Measurements from ENCODE around the gene BRINP2. TPM values are rescaled to one million over a fixed set of nuclear protein-coding genes. Genes with fewer than 3 reads are reported as not detected.

Gene BRINP2
- total RNA-seq, 1 experiment from 2014 or later: 0.24 TPM

DNA sequence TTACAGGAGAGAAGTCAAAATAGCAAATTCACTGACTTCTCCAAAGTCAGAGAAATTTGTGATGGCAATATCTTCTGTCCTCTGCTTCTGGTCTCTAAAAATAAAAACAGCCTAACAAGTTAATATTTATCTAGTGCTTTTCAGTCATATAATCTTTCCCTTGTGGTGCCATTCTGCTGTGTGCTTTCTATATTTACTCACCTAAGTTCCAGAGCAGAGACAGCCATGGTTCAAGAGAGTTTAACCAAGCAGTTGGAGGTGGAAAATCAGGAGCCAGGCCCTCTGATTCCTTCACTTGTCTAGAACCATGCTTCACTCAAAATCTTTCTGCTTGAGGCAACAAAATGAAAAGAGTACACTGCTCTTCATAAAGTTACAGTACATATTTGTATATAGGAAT lies 39.3 kb downstream of the BRINP2 start:
- no peaks in the 10 kb centered on the region for H3K4me1 Mint-ChIP-seq
- TF ChIP-seq SP1 (CRISPR knock-in tag; conservative IDR thresholded peaks at IDR 0.05) (no peak), ZNF219 (CRISPR knock-in tag; IDR thresholded peaks at IDR 0.05; ENCODE audit: borderline replicate concordance) (no peak), ATF1 (CRISPR knock-in tag; IDR thresholded peaks at IDR 0.05) (no peak), MLX (CRISPR knock-in tag; IDR thresholded peaks at IDR 0.05) (no peak), MXD4 (CRISPR knock-in tag; IDR thresholded peaks at IDR 0.05; ENCODE audit: borderline replicate concordance) (no peak), ETV6 (CRISPR knock-in tag; IDR thresholded peaks at IDR 0.05) (no peak), SOX15 (CRISPR knock-in tag; IDR thresholded peaks at IDR 0.05) (no peak), NR3C1 (CRISPR knock-in tag; conservative IDR thresholded peaks at IDR 0.05; ENCODE audit: low read depth) (no peak), RELA (CRISPR knock-in tag; IDR thresholded peaks at IDR 0.05; ENCODE audit: borderline replicate concordance) (no peak), NFE2L1 (CRISPR knock-in tag; IDR thresholded peaks at IDR 0.05) (no peak), IRF2 (CRISPR knock-in tag; IDR thresholded peaks at IDR 0.05; ENCODE audit: borderline replicate concordance, low read depth) (no peak), JUN (CRISPR knock-in tag; IDR thresholded peaks at IDR 0.05) (no peak), PRRX2 (CRISPR knock-in tag; IDR thresholded peaks at IDR 0.05) (no peak), ZNF396 (CRISPR knock-in tag; IDR thresholded peaks at IDR 0.05; ENCODE audit: borderline replicate concordance) (no peak)
- TF ChIP-seq, protein P1, sequence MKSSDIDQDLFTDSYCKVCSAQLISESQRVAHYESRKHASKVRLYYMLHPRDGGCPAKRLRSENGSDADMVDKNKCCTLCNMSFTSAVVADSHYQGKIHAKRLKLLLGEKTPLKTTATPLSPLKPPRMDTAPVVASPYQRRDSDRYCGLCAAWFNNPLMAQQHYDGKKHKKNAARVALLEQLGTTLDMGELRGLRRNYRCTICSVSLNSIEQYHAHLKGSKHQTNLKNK (CRISPR knock-in tag; IDR thresholded peaks at IDR 0.05): no peak
- TF ChIP-seq, protein P2, sequence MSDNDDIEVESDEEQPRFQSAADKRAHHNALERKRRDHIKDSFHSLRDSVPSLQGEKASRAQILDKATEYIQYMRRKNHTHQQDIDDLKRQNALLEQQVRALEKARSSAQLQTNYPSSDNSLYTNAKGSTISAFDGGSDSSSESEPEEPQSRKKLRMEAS (CRISPR knock-in tag; IDR thresholded peaks at IDR 0.05): no peak
- TF ChIP-seq, protein P3, sequence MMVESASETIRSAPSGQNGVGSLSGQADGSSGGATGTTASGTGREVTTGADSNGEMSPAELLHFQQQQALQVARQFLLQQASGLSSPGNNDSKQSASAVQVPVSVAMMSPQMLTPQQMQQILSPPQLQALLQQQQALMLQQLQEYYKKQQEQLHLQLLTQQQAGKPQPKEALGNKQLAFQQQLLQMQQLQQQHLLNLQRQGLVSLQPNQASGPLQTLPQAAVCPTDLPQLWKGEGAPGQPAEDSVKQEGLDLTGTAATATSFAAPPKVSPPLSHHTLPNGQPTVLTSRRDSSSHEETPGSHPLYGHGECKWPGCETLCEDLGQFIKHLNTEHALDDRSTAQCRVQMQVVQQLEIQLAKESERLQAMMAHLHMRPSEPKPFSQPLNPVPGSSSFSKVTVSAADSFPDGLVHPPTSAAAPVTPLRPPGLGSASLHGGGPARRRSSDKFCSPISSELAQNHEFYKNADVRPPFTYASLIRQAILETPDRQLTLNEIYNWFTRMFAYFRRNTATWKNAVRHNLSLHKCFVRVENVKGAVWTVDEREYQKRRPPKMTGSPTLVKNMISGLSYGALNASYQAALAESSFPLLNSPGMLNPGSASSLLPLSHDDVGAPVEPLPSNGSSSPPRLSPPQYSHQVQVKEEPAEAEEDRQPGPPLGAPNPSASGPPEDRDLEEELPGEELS (CRISPR knock-in tag; IDR thresholded peaks at IDR 0.05): no peak
- TF ChIP-seq, protein P4, sequence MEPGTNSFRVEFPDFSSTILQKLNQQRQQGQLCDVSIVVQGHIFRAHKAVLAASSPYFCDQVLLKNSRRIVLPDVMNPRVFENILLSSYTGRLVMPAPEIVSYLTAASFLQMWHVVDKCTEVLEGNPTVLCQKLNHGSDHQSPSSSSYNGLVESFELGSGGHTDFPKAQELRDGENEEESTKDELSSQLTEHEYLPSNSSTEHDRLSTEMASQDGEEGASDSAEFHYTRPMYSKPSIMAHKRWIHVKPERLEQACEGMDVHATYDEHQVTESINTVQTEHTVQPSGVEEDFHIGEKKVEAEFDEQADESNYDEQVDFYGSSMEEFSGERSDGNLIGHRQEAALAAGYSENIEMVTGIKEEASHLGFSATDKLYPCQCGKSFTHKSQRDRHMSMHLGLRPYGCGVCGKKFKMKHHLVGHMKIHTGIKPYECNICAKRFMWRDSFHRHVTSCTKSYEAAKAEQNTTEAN (CRISPR knock-in tag; IDR thresholded peaks at IDR 0.05): no peak
- H3K27me3 Mint-ChIP-seq (ENCODE audit: low read depth): peaks cover 52% of the 10 kb centered on the region
- H3K36me3 Mint-ChIP-seq: no peaks in the 10 kb centered on the region
- H3K4me3 Mint-ChIP-seq: no peak overlapping the region
- ChIA-PET POLR2A (no interaction called here), CTCF (no interaction called here)
- H3K9me3 Mint-ChIP-seq: no peaks in the 10 kb centered on the region
- no peak overlapping the region for H3K27ac Mint-ChIP-seq
- DNase-seq (ENCODE audit: low spot score) (no peak), ATAC-seq (no peak)

- no peak overlapping the region for H3K27ac Mint-ChIP-seq
- no peak overlapping the region for H3K4me3 Mint-ChIP-seq
- DNase-seq (ENCODE audit: low spot score) (no peak), ATAC-seq (no peak)
- CTCF ChIA-PET: no interaction called here
- POLR2A ChIA-PET: no interaction called here
- no peaks in the 10 kb centered on the region for H3K36me3 Mint-ChIP-seq
- H3K4me1 Mint-ChIP-seq: no peaks in the 10 kb centered on the region
- H3K9me3 Mint-ChIP-seq: peaks cover 4% of the 10 kb centered on the region; the same call in 1 of the 2 replicates
- peaks cover 45% of the 10 kb centered on the region for H3K27me3 Mint-ChIP-seq (ENCODE audit: low read depth)
- TF ChIP-seq ZNF281 (CRISPR knock-in tag; IDR thresholded peaks at IDR 0.05) (no peak), TCF7 (CRISPR knock-in tag; IDR thresholded peaks at IDR 0.05; ENCODE audit: low read depth) (no peak), KAT7 (CRISPR knock-in tag; IDR thresholded peaks at IDR 0.05; ENCODE audit: borderline replicate concordance) (no peak), SOX15 (CRISPR knock-in tag; IDR thresholded peaks at IDR 0.05) (no peak), ATF1 (CRISPR knock-in tag; IDR thresholded peaks at IDR 0.05) (no peak), TEAD4 (CRISPR knock-in tag; IDR thresholded peaks at IDR 0.05) (no peak), CBFB (CRISPR knock-in tag; IDR thresholded peaks at IDR 0.05; ENCODE audit: low read depth) (no peak)
- TF ChIP-seq, protein P5, sequence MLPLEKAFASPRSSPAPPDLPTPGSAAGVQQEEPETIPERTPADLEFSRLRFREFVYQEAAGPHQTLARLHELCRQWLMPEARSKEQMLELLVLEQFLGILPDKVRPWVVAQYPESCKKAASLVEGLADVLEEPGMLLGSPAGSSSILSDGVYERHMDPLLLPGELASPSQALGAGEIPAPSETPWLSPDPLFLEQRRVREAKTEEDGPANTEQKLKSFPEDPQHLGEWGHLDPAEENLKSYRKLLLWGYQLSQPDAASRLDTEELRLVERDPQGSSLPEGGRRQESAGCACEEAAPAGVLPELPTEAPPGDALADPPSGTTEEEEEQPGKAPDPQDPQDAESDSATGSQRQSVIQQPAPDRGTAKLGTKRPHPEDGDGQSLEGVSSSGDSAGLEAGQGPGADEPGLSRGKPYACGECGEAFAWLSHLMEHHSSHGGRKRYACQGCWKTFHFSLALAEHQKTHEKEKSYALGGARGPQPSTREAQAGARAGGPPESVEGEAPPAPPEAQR (CRISPR knock-in tag; IDR thresholded peaks at IDR 0.05): no peak
- TF ChIP-seq, protein P6, sequence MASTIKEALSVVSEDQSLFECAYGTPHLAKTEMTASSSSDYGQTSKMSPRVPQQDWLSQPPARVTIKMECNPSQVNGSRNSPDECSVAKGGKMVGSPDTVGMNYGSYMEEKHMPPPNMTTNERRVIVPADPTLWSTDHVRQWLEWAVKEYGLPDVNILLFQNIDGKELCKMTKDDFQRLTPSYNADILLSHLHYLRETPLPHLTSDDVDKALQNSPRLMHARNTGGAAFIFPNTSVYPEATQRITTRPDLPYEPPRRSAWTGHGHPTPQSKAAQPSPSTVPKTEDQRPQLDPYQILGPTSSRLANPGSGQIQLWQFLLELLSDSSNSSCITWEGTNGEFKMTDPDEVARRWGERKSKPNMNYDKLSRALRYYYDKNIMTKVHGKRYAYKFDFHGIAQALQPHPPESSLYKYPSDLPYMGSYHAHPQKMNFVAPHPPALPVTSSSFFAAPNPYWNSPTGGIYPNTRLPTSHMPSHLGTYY (CRISPR knock-in tag; IDR thresholded peaks at IDR 0.05): no peak
- TF ChIP-seq, protein P3 (CRISPR knock-in tag; IDR thresholded peaks at IDR 0.05): no peak
These were observed 40.5 kb downstream of the BRINP2 start for GRCh38 chr1:177211231-177211630.
